ENCODE data around the gene RHEX.

The RHEX gene

DNA sequence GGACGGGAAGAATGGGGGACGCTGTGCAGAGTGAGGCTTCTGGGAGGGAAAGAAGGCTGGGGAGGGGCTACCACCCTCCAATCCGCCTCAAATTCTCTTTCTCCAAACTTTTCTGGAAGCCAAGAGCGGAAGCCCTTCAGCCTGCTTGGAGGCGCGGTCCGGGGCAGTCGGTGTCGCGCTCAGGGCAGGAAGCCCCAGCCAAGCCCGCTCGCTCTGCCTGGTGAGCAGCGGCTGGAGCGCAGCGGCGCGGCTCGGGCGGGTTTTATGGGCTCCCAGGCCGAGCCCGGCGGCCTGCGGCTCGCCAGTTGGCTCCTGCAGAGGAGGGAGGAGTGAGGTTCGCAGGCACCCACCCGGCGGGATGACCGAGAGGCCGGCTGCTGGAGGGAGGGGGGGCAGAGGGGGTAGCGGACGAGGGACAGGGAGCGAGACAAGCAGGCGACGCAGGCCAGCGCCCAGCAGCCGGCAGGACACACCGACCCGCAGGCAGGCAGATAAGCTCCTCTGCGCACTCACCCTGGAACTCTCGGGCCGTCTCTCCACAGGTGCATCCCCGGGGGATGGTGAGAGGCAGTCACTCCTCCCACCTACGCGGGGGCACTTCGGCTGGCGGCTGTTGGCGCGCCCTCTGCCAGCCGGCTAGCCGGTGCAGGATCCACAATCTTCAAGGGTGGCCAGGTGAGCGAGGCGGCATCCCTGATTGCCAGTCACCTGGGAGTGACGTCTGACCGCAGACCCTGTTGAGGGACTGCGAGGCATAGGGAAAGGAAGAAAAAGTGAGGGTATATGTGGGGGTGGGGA, 64.4 kb downstream of the RHEX start, which contains the start of gene AVPR1B:
TSS of gene AVPR1B (minus strand) at position 238 of the 798 bp plus-strand sequence. CDS start 498 bp downstream, outside the sequence.
- Histone ChIP-seq H3K9me3 (ENCODE audit: control insufficient read depth, insufficient read depth, low read length) (no peaks in the 10 kb centered on the region), H3K4me1 (ENCODE audit: insufficient read depth, low read length) (no peaks in the 10 kb centered on the region), H3K9ac (ENCODE audit: low read depth, low read length) (peak within 1 kb of the TSS; percentile 57), H3K36me3 (ENCODE audit: insufficient read depth, low read length) (no peaks in the 10 kb centered on the region)

DNA sequence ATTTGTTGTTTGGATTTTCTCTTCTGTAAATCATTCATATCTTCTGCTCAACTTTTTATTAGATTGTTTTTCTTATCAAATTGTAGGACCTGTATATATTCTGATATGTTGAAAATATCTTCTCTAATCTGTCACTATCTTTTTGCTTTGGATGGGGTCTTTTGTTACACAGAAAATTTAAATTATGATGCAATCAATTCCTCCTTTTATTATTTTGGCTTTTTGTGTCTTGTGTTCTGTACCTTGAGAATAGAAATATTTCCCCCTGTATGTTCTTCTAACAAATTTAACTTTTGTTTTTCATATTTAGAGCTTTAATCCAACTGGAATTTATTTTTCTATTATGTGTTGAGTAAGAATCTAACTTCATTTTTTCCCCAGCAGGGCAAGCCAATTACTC, 67.4 kb downstream of the RHEX start:
- Histone ChIP-seq H3K9me3 (ENCODE audit: control insufficient read depth, insufficient read depth, low read length) (no peaks in the 10 kb centered on the region), H3K4me1 (ENCODE audit: insufficient read depth, low read length) (no peaks in the 10 kb centered on the region)

DNA sequence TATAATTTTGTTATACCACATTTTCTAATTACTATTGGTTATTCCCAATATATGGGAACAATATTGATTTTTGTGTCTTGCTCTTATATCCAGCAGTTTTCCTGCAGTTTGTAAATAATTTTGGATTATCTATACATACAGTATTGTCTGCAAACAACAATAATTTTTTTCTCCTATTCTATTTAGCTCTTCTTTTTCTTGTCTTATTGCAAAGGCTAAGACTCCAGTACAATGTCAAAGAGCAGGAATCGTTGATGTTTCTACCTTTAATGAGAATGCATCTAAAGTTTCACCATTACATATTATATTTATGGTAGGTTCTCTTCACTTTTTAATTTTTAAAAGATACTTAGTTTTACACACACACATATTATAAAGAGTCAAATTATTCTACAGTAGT, 68.3 kb downstream of the RHEX start:
- Histone ChIP-seq H3K9me3 (ENCODE audit: control insufficient read depth, insufficient read depth, low read length) (no peaks in the 10 kb centered on the region), H3K36me3 (ENCODE audit: insufficient read depth, low read length) (no peaks in the 10 kb centered on the region), H3K9ac (ENCODE audit: low read depth, low read length) (no peak overlapping the region), H3K4me1 (ENCODE audit: insufficient read depth, low read length) (no peaks in the 10 kb centered on the region)

More for the DNA sequence above, 67.4 kb downstream of the RHEX start:
- Histone ChIP-seq H3K9ac (ENCODE audit: low read depth, low read length) (no peak overlapping the region), H3K36me3 (ENCODE audit: insufficient read depth, low read length) (no peaks in the 10 kb centered on the region)

DNA sequence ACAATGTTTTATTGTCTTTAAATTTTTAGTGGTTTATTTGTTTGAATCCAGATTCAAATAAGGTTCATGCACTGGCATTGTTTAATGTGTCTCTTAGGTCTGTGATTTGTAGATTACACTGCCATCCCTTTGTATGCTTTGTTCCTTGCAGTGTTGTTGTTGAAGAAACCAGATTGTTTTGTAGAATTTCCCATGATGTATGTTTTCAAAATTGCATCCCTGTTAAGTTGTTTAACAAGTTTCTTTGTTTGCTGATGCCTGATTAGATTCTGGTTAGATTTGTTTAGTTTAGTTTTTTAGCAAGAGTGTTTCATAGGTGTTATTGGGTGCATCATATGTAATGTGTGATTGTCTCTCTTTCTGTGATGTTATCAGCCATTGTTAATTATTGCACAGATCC, 69.7 kb downstream of the RHEX start:
- H3K9me3 ChIP-seq (ENCODE audit: control insufficient read depth, insufficient read depth, low read length), result no peaks in the 10 kb centered on the region
- no peak overlapping the region for H3K9ac ChIP-seq (ENCODE audit: low read depth, low read length)
- no peaks in the 10 kb centered on the region for H3K4me1 ChIP-seq (ENCODE audit: insufficient read depth, low read length)
- H3K36me3 ChIP-seq (ENCODE audit: insufficient read depth, low read length), result no peaks in the 10 kb centered on the region

DNA sequence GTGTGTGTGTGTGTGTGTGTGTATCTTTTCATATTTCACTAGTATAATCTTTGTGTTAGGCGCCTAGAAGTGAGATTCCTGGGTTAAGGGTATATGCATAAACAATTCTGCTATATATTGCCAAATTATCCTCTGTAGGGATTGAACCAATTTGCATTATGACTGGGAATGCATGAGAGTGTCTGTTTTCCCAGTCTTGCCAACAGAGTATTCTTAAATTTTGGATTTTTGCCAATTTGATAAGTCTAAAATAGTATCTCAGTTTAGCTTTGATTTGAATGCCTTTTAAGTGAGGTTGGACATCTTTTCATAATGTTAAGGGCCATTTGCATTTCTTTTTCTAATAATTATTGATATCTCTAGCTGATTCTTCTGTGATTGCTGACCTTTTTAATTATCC, 72.4 kb downstream of the RHEX start:
- no peaks in the 10 kb centered on the region for H3K9me3 ChIP-seq (ENCODE audit: control insufficient read depth, insufficient read depth, low read length)
- no peaks in the 10 kb centered on the region for H3K36me3 ChIP-seq (ENCODE audit: insufficient read depth, low read length)
- no peak overlapping the region for H3K9ac ChIP-seq (ENCODE audit: low read depth, low read length)
- no peaks in the 10 kb centered on the region for H3K4me1 ChIP-seq (ENCODE audit: insufficient read depth, low read length)

DNA sequence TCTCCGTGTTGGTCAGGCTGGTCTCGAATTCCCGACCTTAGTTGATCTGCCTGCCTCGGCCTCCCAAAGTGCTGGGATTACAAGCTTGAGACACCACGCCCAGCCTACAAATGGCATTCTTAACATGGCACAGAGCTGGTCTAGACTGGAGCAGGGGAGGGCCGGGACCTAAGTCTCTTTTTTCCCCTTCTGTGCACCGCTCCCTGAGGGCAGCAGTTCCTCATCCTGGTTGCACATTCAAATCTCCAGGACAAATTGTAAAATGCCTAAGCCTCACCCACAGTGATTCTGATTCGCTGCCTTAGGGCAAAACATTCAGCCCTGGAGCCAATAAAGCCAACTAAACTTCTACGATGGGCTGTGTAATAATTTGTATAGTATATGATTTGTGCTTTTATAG, 74.4 kb downstream of the RHEX start:
- no peaks in the 10 kb centered on the region for H3K36me3 ChIP-seq (ENCODE audit: insufficient read depth, low read length)
- H3K9me3 ChIP-seq (ENCODE audit: control insufficient read depth, insufficient read depth, low read length), result no peaks in the 10 kb centered on the region
- no peaks in the 10 kb centered on the region for H3K4me1 ChIP-seq (ENCODE audit: insufficient read depth, low read length)
- H3K9ac ChIP-seq (ENCODE audit: low read depth, low read length), result no peak overlapping the region

DNA sequence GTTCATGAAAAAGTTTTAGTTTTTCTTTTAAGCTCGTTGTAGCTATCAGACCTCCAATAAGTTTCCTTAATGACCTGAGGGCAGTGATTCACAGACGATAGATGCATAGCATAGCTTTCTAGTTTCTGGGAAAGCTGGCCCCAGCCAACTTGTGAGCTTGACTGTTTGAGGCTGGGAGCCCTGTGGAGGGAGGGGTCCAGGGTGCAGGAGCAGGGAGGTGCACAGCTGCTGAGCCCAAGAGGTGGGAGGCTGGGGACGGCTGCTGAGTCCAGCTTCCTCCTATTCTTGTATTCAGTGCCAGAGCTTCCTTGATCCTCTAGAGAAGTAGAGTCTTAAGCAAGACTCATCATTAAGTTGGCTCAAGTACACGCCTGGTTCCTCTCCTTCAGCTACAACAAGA, 75.2 kb downstream of the RHEX start:
- no peaks in the 10 kb centered on the region for H3K36me3 ChIP-seq (ENCODE audit: insufficient read depth, low read length)
- H3K9me3 ChIP-seq (ENCODE audit: control insufficient read depth, insufficient read depth, low read length), result no peaks in the 10 kb centered on the region
- no peaks in the 10 kb centered on the region for H3K4me1 ChIP-seq (ENCODE audit: insufficient read depth, low read length)
- H3K9ac ChIP-seq (ENCODE audit: low read depth, low read length), result no peak overlapping the region

DNA sequence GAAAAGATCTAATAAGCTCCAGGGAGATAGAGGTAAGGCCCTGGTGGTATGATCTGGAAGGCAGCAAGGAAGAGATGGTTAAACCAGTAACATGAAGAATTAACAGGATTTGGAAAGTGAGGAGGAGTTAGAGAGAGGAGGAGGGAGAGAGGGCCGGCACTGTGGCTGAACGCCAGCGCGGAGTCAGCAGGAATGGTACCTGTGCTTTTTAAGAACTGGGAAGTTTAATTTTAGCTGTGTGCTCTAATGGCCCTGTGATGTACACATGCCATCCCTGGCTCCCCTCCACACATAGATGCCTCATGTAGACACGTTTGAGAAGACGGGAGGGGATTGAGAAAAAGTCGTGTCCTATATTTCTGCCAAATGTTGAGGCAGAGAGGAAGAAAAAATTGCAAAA, 78.1 kb downstream of the RHEX start:
- H3K4me1 ChIP-seq (ENCODE audit: insufficient read depth, low read length), result no peaks in the 10 kb centered on the region
- H3K9ac ChIP-seq (ENCODE audit: low read depth, low read length), result no peak overlapping the region
- no peaks in the 10 kb centered on the region for H3K36me3 ChIP-seq (ENCODE audit: insufficient read depth, low read length)
- H3K9me3 ChIP-seq (ENCODE audit: control insufficient read depth, insufficient read depth, low read length), result no peaks in the 10 kb centered on the region

DNA sequence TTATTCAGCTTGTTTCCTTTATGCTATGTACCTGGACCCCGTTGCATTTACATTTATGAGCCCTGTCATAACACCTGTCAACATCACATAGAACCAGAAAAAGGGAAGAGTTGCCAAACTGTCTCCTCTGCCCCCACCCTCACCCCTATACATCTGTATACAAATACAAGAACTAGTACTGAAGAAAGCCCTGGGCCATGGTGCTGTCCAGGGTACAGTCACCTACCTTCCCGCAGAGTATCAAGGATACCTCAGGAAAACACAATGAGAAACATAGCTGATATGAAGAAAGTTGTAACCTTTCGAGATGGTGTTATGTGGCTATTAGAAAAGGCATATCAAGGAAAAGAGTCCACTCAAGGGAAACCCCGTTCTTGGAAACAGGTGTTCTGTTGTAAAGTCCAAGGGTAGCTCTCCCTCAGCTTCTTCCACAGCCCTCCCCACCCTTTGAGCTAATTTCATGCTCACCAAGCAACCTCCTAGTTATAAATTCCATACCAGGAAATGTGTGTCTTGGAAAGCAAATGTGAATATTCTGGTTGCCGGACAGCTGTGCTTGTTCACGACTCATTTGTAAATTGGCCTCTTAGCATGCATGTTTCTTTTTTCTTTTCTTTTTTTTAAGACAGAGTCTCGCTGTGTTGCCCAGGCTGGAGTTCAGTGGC, 80.9 kb downstream of the RHEX start:
- no peaks in the 10 kb centered on the region for H3K9me3 ChIP-seq (ENCODE audit: control insufficient read depth, insufficient read depth, low read length)
- no peaks in the 10 kb centered on the region for H3K4me1 ChIP-seq (ENCODE audit: insufficient read depth, low read length)
- H3K9ac ChIP-seq (ENCODE audit: low read depth, low read length), result no peak overlapping the region
- no peaks in the 10 kb centered on the region for H3K36me3 ChIP-seq (ENCODE audit: insufficient read depth, low read length)

DNA sequence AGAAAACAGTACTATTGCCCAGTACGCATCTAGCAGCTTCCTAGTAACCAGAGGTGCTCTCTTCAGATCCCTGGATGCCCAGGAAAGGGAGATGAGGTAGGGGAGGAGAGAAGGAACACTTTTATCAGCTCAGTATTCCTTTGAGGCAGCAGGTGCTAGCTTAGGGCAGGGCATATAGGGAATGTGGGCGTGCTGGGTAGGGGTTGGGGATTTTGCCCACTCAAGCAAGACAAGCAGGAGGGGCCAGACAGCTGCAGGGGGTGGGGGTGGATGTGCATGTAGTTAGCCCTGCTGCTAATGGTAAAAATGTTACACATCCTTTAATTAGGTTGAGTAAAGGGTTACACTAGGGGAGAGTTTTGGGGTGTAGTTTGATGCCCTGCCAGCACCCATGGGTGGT, 82.3 kb downstream of the RHEX start:
- no peaks in the 10 kb centered on the region; the same call in 1 of the 2 replicates for H3K9me3 ChIP-seq (ENCODE audit: control insufficient read depth, insufficient read depth, low read length)
- no peak overlapping the region for H3K9ac ChIP-seq (ENCODE audit: low read depth, low read length)
- H3K4me1 ChIP-seq (ENCODE audit: insufficient read depth, low read length), result no peaks in the 10 kb centered on the region
- H3K36me3 ChIP-seq (ENCODE audit: insufficient read depth, low read length), result no peaks in the 10 kb centered on the region

DNA sequence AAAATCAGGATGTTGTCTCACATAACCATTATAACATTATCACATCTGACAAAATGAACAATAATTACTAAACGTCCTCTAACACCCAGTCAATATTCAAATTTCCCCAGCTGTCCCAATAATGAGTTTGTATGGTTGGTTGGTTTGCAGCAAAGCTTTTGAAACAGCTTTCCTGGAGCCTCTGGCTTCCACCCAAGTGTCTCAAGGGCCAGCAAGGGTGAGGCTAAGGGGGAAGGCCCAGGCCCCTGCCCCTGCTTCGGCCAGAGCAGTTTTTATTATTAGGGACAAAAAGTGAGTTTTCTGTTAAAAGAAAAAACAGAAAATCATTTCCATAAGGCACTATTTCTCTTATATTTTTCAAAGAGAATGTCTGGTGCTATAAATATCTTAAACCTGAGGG, 83.3 kb downstream of the RHEX start:
- H3K9me3 ChIP-seq (ENCODE audit: control insufficient read depth, insufficient read depth, low read length), result no peaks in the 10 kb centered on the region; the same call in 1 of the 2 replicates
- H3K4me1 ChIP-seq (ENCODE audit: insufficient read depth, low read length), result no peaks in the 10 kb centered on the region
- no peaks in the 10 kb centered on the region for H3K36me3 ChIP-seq (ENCODE audit: insufficient read depth, low read length)
- H3K9ac ChIP-seq (ENCODE audit: low read depth, low read length), result no peak overlapping the region

DNA sequence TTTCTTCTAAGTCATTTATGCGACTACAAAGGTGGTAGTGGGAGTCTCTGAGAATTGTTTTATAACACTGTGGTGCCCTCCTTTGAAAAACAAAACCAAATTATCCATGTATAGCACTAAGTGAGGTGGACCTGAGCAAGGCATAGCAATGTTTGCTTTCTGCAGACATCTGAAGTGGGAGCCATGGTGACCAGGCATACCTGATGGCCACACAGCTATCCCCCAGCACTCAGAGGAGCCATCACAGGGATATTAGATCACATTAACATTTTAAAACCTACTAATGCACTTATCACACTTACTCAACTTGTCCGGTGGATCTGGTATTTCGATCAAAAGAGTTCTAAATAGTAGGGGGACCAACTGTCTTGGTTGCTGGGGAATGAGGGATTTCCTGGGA, 89.0 kb downstream of the RHEX start:
- no peak overlapping the region for H3K9ac ChIP-seq (ENCODE audit: low read depth, low read length)
- no peaks in the 10 kb centered on the region; the same call in 1 of the 2 replicates for H3K9me3 ChIP-seq (ENCODE audit: control insufficient read depth, insufficient read depth, low read length)
- no peaks in the 10 kb centered on the region for H3K4me1 ChIP-seq (ENCODE audit: insufficient read depth, low read length)
- no peaks in the 10 kb centered on the region for H3K36me3 ChIP-seq (ENCODE audit: insufficient read depth, low read length)

DNA sequence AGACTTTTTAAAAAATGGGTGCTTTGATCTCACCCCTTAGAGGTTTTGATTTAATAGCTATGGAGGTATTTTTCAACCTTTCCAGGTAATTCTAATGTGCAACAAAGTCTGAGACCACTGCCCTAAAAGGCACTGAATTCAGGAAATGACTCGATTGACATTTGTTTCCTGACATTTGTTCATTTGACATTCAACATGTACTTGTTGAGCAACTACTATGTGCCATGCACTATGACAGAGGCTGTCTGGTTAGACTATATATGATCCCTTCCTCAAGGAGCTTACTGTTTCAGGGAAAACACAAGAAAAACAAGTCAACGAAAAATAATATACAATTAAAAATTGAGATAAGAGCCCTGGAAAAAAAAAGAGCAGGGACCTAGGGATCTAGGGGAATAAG, 89.8 kb downstream of the RHEX start:
- H3K4me1 ChIP-seq (ENCODE audit: insufficient read depth, low read length), result no peaks in the 10 kb centered on the region

DNA sequence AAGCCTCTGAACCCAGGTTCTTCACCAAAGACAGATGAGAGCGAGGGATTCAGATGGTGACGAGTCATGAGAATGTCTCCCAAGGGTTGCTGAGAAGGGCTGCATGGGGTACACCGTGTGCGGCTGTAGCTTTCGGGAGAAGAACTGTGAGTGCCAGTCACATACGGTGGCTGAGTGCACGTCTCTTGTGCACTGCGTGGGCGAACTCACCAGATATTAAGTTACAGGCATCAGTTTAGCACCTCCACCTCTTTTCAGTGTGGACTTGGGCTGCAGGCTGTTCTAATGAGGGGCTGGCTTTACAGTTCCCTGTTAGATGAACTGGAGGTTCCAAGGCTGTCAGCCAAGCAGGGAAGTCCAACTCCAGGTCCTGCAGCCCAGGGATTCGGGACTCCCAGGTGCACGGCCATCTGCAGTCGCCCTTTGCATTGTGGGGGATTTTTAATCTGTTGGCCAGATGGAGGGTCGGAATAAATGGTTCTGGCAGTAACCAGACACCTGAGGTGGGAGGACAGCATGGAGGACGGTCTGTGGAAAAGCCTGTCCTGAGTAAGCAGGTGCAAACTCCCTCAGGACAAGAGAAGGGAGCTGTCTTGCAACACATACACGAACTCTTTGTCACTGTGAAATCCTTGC, 90.7 kb downstream of the RHEX start:
- no peak overlapping the region for H3K9ac ChIP-seq (ENCODE audit: low read depth, low read length)
- no peaks in the 10 kb centered on the region; the same call in 1 of the 2 replicates for H3K9me3 ChIP-seq (ENCODE audit: control insufficient read depth, insufficient read depth, low read length)
- H3K4me1 ChIP-seq (ENCODE audit: insufficient read depth, low read length), result no peaks in the 10 kb centered on the region
- no peaks in the 10 kb centered on the region for H3K36me3 ChIP-seq (ENCODE audit: insufficient read depth, low read length)

More for the DNA sequence above, 89.8 kb downstream of the RHEX start:
- Histone ChIP-seq H3K9me3 (ENCODE audit: control insufficient read depth, insufficient read depth, low read length) (no peaks in the 10 kb centered on the region; the same call in 1 of the 2 replicates), H3K36me3 (ENCODE audit: insufficient read depth, low read length) (no peaks in the 10 kb centered on the region), H3K9ac (ENCODE audit: low read depth, low read length) (no peak overlapping the region)

Measured in ES-I3 (cell line).